HG02938 (cell line): ENCODE data around the gene PAQR4.

Source experiments
- ATAC-seq: cut with Tn5 transposase; IDR thresholded peaks from one replicate; pipeline ENCODE4 v1.9.1; 2021; ENCODE audit warnings: mild to moderate bottlenecking, moderate library complexity; ENCODE audit not compliant: unreplicated experiment

PAQR4 gene

GRCh38 chr16:3020604-3021448 is 51.7 kb downstream of the PAQR4 start:
- ATAC-seq, result no peak

GRCh38 chr16:3021449-3022207 is 52.5 kb downstream of the PAQR4 start:
- no peak for ATAC-seq

- ATAC-seq, result no peak
Observed at GRCh38 chr16:3022208-3022683, 53.1 kb downstream of the PAQR4 start.

DNA sequence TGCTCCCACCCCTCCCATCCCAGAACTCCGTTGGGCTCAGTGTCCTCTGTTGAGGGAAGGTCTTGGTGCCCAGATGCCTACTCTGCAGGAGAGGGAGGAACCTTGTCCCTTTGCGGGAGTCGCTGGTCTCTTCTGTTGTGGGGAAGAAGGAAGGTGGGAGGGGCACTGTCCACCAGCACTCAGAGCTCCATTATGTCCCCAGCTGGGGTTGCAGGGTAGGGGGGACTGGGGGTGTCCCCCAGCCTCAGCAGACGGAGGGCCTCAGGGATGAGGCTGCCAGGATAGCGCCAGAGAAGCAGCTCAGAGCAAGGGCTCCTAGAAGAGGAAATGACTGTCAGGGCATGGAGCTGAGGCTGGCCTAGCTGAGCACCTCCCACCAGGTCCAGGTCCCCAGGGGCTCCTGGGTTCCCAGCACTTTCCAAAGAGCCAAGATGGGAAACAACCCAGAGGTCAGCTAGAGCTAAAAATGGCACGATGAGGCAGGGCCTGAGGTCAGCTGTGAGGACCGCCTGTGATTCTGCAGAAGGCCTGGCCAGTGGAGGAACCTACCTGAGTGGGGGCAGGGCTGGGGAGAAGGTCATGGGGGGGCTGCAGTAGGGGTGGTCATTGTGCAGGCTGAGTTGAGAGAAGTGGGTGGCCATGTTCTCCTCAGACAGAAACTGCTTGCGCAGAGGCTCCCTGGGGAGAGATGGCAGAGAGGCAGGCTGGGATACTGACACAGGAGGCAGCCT is 53.7 kb downstream of the PAQR4 start:
- ATAC-seq, result no peak
